Lung (tissue), 12 donors: ENCODE measurements around the gene DLST. TPM values are rescaled to one million over a fixed set of nuclear protein-coding genes. Genes with fewer than 3 reads are reported as not detected.
A peak's percentile ranks its signal among the peaks of the same experiment; 100 is the strongest.

Experiments used
- ATAC-seq: fragments of 200-7000 bp; cut with Tn5 transposase; one replicate; pipeline ENCODE4 v1.9.1; 2020; ENCODE audit warnings: moderate number of reproducible peaks; ENCODE audit not compliant: insufficient read depth, low FRiP score
- DNase-seq, 3 donors: peaks; one replicate each; pipeline ENCODE4 v3.0.0-alpha.2; 2013 to 2017
- H3K27ac ChIP-seq, 2 donors: one replicate each; pipeline ENCODE4 v1.5.1; 2013; ENCODE audit warnings: mild to moderate bottlenecking in 2 of 2, moderate library complexity in 2 of 2, control low read depth in 1 of 2, inconsistent platforms in 1 of 2, low read depth in 1 of 2, low read length in 1 of 2
- H3K27me3 ChIP-seq, 3 donors: one replicate each; pipeline ENCODE4 v1.5.1; 2013; ENCODE audit warnings: low read length in 2 of 3; ENCODE audit not compliant: control insufficient read depth in 3 of 3, insufficient read depth in 3 of 3
- H3K36me3 ChIP-seq, 4 donors: one replicate each; pipeline ENCODE4 v1.5.1; 2013; ENCODE audit warnings: low read length in 4 of 4, mild to moderate bottlenecking in 1 of 4, moderate library complexity in 1 of 4; ENCODE audit not compliant: control insufficient read depth in 4 of 4, insufficient read depth in 4 of 4
- H3K4me1 ChIP-seq, 5 donors: one replicate each; pipeline ENCODE4 v1.5.1; 2013; ENCODE audit warnings: low read length in 5 of 5, mild to moderate bottlenecking in 2 of 5, moderate library complexity in 1 of 5; ENCODE audit not compliant: control insufficient read depth in 5 of 5, insufficient read depth in 5 of 5
- H3K4me3 ChIP-seq: one replicate; pipeline ENCODE4 v1.5.1; 2013; ENCODE audit warnings: mild to moderate bottlenecking, control low read depth, moderate library complexity
- H3K9ac ChIP-seq, 2 donors: one replicate each; pipeline ENCODE4 v1.5.1; 2013; ENCODE audit warnings: low read length in 2 of 2, control low read depth in 1 of 2; ENCODE audit not compliant: insufficient read depth in 1 of 2
- H3K9me3 ChIP-seq, 4 donors: one replicate each; pipeline ENCODE4 v1.5.1; 2013; ENCODE audit warnings: low read length in 3 of 4, mild to moderate bottlenecking in 1 of 4, moderate library complexity in 1 of 4; ENCODE audit not compliant: control insufficient read depth in 4 of 4, insufficient read depth in 3 of 4
- WGBS, 2 donors: extraction: QIAGEN DNeasy Blood & Tissue Kit; methylation state at CpG; one replicate each; pipeline ENCODE4 v1.1.7; 2013; 5-methylcytosine and 5-hydroxymethylcytosine counted together
- polyA plus RNA-seq, 2 donors: library from polyadenylated mRNA; stranded (reverse); fragments of 200-250 nt; gene quantifications; one replicate each; pipeline ENCODE4 v1.2.1, GENCODE V29; 2013
- total RNA-seq, 2 donors: library from RNA; depleted of rRNA in 1 of 2; stranded (reverse); fragments of >200 nt in 1 of 2; gene quantifications; one replicate each; pipeline ENCODE4 v1.2.1, GENCODE V29; 2014 to 2021
- TF ChIP-seq, protein P1 (sequence below): IDR thresholded peaks from 2 replicates; pipeline ENCODE4 v1.5.1; 2012; ENCODE audit warnings: mild to moderate bottlenecking; ENCODE audit errors: control extremely low read depth, extremely low read depth
- donor health status: control.
- donor health status: control.
- donor health status: Bipolar disorder and iron deficiency.
- donor health status: healthy.
- donor health status: DM: yes; HTN: yes; CAD: no.

The DLST gene
- total and polyA plus RNA-seq, 4 donors = 37.3 to 79.1 (median 69.5) TPM

GRCh38 chr14:74886001-74886400 lies 4.3 kb downstream of the DLST start:
- peaks cover 9 to 17% (median 13%) of the 10 kb centered on the region in 4 donors for H3K36me3 ChIP-seq
- WGBS, 2 donors = 81 to 86% methylated on average over 3 of the region's 3 CpGs
- no peak for DNase-seq
- H3K27ac ChIP-seq = no peak overlapping the region
- TF ChIP-seq, protein P1, sequence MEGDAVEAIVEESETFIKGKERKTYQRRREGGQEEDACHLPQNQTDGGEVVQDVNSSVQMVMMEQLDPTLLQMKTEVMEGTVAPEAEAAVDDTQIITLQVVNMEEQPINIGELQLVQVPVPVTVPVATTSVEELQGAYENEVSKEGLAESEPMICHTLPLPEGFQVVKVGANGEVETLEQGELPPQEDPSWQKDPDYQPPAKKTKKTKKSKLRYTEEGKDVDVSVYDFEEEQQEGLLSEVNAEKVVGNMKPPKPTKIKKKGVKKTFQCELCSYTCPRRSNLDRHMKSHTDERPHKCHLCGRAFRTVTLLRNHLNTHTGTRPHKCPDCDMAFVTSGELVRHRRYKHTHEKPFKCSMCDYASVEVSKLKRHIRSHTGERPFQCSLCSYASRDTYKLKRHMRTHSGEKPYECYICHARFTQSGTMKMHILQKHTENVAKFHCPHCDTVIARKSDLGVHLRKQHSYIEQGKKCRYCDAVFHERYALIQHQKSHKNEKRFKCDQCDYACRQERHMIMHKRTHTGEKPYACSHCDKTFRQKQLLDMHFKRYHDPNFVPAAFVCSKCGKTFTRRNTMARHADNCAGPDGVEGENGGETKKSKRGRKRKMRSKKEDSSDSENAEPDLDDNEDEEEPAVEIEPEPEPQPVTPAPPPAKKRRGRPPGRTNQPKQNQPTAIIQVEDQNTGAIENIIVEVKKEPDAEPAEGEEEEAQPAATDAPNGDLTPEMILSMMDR = no peak
- no peak overlapping the region for H3K9ac ChIP-seq
- H3K4me3 ChIP-seq = no peak overlapping the region
- H3K9me3 ChIP-seq = no peaks in the 10 kb centered on the region
- ATAC-seq = no peak
- H3K27me3 ChIP-seq = no peaks in the 10 kb centered on the region
- peaks cover 0 to 37% (median 10%) of the 10 kb centered on the region in 5 donors for H3K4me1 ChIP-seq

DNA sequence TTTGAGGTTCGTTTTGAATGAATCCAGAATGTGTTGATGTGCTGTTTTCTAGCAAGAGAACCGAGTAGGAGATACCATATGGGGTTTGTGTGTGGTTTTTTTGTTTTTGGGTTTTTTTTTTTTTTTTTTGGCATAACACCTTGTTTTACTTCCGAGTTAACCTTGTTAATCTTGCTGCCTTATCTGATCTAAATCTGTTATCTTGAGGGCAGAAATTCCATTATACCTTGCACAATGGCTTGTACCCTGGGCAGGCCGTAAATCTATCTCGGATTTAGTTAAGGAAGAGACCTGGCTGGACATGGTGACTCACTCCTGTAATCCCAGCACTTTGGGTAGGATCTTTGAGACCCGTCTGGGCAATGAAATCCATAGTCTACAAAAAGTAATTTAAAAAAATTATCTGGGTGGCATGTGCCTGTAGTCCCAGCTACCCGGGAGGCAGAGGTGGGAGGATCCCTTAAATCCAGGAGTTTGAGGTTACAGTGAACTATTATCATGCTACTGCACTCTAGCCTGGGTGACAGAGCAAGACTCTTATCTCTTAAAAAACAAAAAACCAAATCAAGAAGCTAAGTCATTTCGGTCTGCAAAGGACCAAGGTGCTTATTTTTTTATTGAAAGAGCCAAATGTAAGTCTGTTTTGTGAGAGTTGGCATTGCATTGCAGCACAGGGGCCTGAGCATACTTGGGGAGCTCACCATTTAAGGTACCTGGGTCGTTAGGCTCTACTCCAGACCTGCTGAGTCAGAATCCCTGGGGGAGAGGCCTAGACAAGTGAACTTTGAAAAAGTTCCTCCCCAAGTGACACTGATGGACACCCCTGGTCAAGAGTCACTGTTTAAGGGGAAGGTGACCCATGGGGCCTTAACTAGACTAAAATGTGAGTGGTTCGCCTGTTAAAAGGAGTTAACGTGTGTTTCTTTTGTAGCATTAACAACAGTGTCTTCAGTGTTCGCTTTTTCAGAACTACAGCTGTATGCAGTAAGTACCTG lies 6.7 kb downstream of the DLST start:
- no peak for DNase-seq
- H3K36me3 ChIP-seq = peaks cover 19 to 30% (median 26%) of the 10 kb centered on the region in 4 donors
- ATAC-seq = no peak
- peaks cover 0 to 35% (median 7%) of the 10 kb centered on the region in 5 donors for H3K4me1 ChIP-seq
- no peak overlapping the region for H3K9ac ChIP-seq
- WGBS, 2 donors = 71 to 82% methylated on average over 12 of the region's 12 CpGs
- no peak overlapping the region for H3K4me3 ChIP-seq
- peak overlapping the region; percentile 46 to 63 for H3K27ac ChIP-seq
- H3K27me3 ChIP-seq = no peaks in the 10 kb centered on the region
- no peaks in the 10 kb centered on the region for H3K9me3 ChIP-seq
- TF ChIP-seq, protein P1 = no peak

DNA sequence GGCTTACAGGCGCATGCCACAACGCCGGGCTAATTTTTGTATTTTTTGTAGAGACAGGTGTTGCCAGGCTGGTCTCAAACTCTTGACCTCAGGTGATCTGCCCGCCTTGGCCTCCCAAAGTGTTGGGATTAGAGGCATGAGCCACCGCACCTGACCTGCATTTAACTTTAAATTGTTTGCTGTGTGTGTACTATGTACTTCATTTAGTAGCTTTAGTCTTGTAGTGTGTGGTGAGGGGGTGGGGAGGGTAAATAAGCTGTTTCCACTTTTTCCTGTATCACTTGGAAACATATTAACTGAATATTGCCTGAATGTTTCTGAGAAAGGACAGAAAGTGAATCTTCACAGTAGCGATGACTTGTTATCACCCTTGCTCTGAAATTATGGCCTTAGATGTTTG lies 8.5 kb downstream of the DLST start:
- TF ChIP-seq, protein P1 = no peak
- no peaks in the 10 kb centered on the region for H3K27me3 ChIP-seq

More for the DNA sequence above, 8.5 kb downstream of the DLST start:
- Histone ChIP-seq H3K9me3 (no peaks in the 10 kb centered on the region), H3K4me1 (peaks cover 0 to 17% (median 0%) of the 10 kb centered on the region in 5 donors), H3K27ac (no peak overlapping the region), H3K9ac (no peak overlapping the region), H3K36me3 (peaks cover 26 to 42% (median 35%) of the 10 kb centered on the region in 4 donors), H3K4me3 (no peak overlapping the region)
- no peak for DNase-seq
- no peak for ATAC-seq
- 94 to 98% methylated on average over 6 of the region's 6 CpGs for WGBS, 2 donors
